Measurements from ENCODE around the gene TRIM17.

Gene TRIM17

GRCh38 chr1:228376651-228377631 is 39.7 kb downstream of the TRIM17 start:
- DNase-seq, result no peak

- no peak for DNase-seq
These were observed 40.4 kb downstream of the TRIM17 start for GRCh38 chr1:228376262-228376628.

- no peak for DNase-seq
These were observed 40.9 kb downstream of the TRIM17 start for GRCh38 chr1:228375578-228376261.

GRCh38 chr1:228374711-228375577 is 41.7 kb downstream of the TRIM17 start:
- no peak for DNase-seq

- no peak for DNase-seq
These were observed 42.7 kb downstream of the TRIM17 start for GRCh38 chr1:228373681-228374571.

- DNase-seq, result no peak
These were observed 43.5 kb downstream of the TRIM17 start for GRCh38 chr1:228373004-228373680.

- DNase-seq, result no peak
These were observed 44.3 kb downstream of the TRIM17 start for GRCh38 chr1:228372183-228373003.

- DNase-seq, result no peak
These were observed 44.9 kb downstream of the TRIM17 start for GRCh38 chr1:228371741-228372182.

GRCh38 chr1:228370941-228371740 is 45.5 kb downstream of the TRIM17 start:
- DNase-seq, result no peak

GRCh38 chr1:228370439-228370940 is 46.2 kb downstream of the TRIM17 start:
- DNase-seq, result no peak

- DNase-seq, result no peak
These were observed 46.8 kb downstream of the TRIM17 start for GRCh38 chr1:228369608-228370438.

GRCh38 chr1:228368801-228369607 is 47.7 kb downstream of the TRIM17 start:
- no peak for DNase-seq

- no peak for DNase-seq
These were observed 48.6 kb downstream of the TRIM17 start for GRCh38 chr1:228367798-228368791.

- no peak for DNase-seq
These were observed 49.6 kb downstream of the TRIM17 start for GRCh38 chr1:228366866-228367741.

Measured in NCI-H187 (cell line).